Measurements from ENCODE around the gene DDX54.
A peak's percentile ranks its signal among the peaks of the same experiment; 100 is the strongest.

The DDX54 gene

GRCh38 chr12:113230315-113231234 is 45.3 kb upstream of the DDX54 start:
- no peak for TF ChIP-seq CTCF (IDR thresholded peaks at IDR 0.05)
- TF ChIP-seq ZFX (IDR thresholded peaks at IDR 0.05; ENCODE audit: borderline replicate concordance): no peak
- no peak overlapping the region for H3K27ac ChIP-seq

GRCh38 chr12:113228394-113229028 is 43.2 kb upstream of the DDX54 start:
- H3K27ac ChIP-seq: 0 out of 2 replicates have a peak overlapping the region, but pooled peaks have one; percentile 12

GRCh38 chr12:113227686-113228391 is 42.6 kb upstream of the DDX54 start:
- no peak overlapping the region for H3K27ac ChIP-seq
- TF ChIP-seq CTCF (IDR thresholded peaks at IDR 0.05) (no peak), ZFX (IDR thresholded peaks at IDR 0.05; ENCODE audit: borderline replicate concordance) (no peak)

More at GRCh38 chr12:113228394-113229028, 43.2 kb upstream of the DDX54 start:
- no peak for TF ChIP-seq ZFX (IDR thresholded peaks at IDR 0.05; ENCODE audit: borderline replicate concordance)
- no peak for TF ChIP-seq CTCF (IDR thresholded peaks at IDR 0.05)

DNA sequence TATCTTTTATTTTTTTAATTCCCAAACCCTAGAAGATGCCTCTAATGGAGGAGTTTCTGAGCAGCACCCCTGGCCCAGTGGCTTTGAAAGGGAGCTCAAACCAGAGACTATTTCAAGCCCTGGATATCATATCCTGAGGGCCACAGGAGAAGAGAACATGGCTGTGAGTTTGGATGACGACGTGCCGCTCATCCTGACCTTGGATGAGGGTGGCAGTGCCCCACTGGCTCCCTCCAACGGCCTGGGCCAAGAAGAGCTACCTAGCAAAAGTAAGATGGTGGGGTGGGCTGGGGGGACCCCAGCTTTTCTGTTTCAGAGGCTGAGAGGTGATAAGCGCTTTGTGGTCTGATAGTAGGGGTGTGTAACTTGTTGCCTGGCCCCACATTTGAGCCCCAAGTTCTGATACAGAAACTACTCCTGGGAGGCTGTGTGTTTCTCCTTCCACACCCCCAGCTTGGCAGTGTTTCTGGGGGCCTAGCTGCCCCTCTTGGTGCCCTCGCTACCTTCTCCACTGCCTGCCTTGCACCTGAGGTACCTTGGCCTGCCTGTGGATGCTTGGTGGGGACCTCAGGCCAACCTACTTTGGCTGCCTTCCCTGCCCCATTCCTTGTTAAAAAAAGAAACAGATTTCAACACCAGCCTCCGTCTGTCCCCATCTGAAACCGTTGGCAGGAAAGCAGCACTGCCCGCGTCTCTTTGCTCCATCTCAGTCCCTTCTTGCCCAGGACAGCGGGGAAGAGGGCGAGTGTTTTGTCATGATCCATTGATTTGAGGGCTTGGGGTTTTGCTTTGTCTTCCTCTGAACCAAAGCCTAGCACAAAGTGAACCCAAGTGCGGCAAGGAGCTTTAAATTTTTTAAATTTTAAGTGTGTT is 41.7 kb upstream of the DDX54 start:
- TF ChIP-seq ZFX (IDR thresholded peaks at IDR 0.05; ENCODE audit: borderline replicate concordance): no peak
- no peak overlapping the region for H3K27ac ChIP-seq

DNA sequence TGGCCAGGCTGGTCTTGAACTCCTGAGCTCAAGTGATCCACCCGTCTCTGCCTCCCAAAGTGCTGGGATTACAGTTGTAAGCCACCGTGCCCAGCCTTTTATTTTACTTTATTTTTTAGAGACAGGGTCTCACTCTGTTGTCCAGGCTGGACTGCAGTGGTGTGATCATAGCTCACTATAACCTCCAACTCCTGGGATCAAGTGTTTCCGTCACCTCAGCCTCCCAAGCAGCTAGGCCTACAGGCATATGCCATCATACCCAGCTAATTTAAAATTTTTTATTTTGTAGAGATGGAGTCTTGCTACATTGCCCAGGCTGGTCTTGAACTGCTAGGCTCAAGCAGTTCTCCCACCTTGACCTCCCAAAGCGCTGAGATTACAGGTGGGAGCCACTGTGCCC is 39.7 kb upstream of the DDX54 start:
- H3K27ac ChIP-seq: no peak overlapping the region
- no peak for TF ChIP-seq CTCF (IDR thresholded peaks at IDR 0.05)
- TF ChIP-seq ZFX (IDR thresholded peaks at IDR 0.05; ENCODE audit: borderline replicate concordance): no peak

- TF ChIP-seq ZFX (IDR thresholded peaks at IDR 0.05; ENCODE audit: borderline replicate concordance) (no peak), CTCF (IDR thresholded peaks at IDR 0.05) (no peak)
- peak overlapping the region; percentile 88 for H3K27ac ChIP-seq
Measured at GRCh38 chr12:113222730-113223531, 37.7 kb upstream of the DDX54 start.

Measured in 22Rv1 (cell line).